ENCODE data around the gene CACNA1E.

GRCh38 chr1:181793831-181794230 lies 310.5 kb downstream of the CACNA1E start:
- TF ChIP-seq CTCF (conservative IDR thresholded peaks at IDR 0.05; ENCODE audit: low read length) (no peak), EZH2phosphoT487 (IDR thresholded peaks at IDR 0.05; ENCODE audit: borderline replicate concordance) (no peak)

All from Loucy (cell line).